ENCODE measurements around the gene LYRM7. TPM values are rescaled to one million over a fixed set of nuclear protein-coding genes. Genes with fewer than 3 reads are reported as not detected.

LYRM7 gene
- total RNA-seq, 1 experiment from 2014 or later, result 5.0 TPM

GRCh38 chr5:131198625-131199024, 27.9 kb downstream of the LYRM7 start:
- Histone ChIP-seq H3K27ac (ENCODE audit: low read length) (no peak overlapping the region), H3K9me2 (replicated peaks; ENCODE audit: low read length) (no peaks in the 10 kb centered on the region), H3K4me1 (ENCODE audit: insufficient read depth, low read length) (peaks cover 3% of the 10 kb centered on the region; the same call in 1 of the 2 replicates), H3K27me3 (ENCODE audit: low read length) (no peaks in the 10 kb centered on the region), H3K9me3 (ENCODE audit: low read length) (no peaks in the 10 kb centered on the region), H3K4me3 (ENCODE audit: low read length) (no peak overlapping the region), H3F3A (ENCODE audit: low read length, unreplicated experiment) (no peaks in the 10 kb centered on the region), H3K79me2 (ENCODE audit: low read length) (no peaks in the 10 kb centered on the region), H3K4me2 (ENCODE audit: low read length) (no peak overlapping the region), H2AFZ (ENCODE audit: low read length) (no peak overlapping the region), H4K20me1 (ENCODE audit: low read length) (no peaks in the 10 kb centered on the region), H3K36me3 (ENCODE audit: low read depth, low read length) (peaks cover 5% of the 10 kb centered on the region; the same call in 1 of the 2 replicates), H3K9ac (ENCODE audit: low read length) (no peak overlapping the region)
- ATAC-seq (no peak), DNase-seq (peak; percentile 40)
- POLR2A ChIA-PET (ENCODE audit: unreplicated experiment), result no interaction called here
- no TSS peak for BruUV-seq (replicated peaks)
- CTCF ChIA-PET, result no interaction called here
- intact Hi-C loops (cut with micrococcal nuclease), result no loop called here
- no peak for TF ChIP-seq CTCF (conservative IDR thresholded peaks at IDR 0.05; ENCODE audit: low read depth, low read length)
- TF ChIP-seq EZH2 (IDR thresholded peaks at IDR 0.05; ENCODE audit: low read length, unreplicated experiment), result no peak
- no peak for TF ChIP-seq EZH2phosphoT487 (IDR thresholded peaks at IDR 0.05; ENCODE audit: borderline replicate concordance, low read length)

GRCh38 chr5:131200560-131200959, 29.8 kb downstream of the LYRM7 start:
- Histone ChIP-seq H3K36me3 (ENCODE audit: low read depth, low read length) (peaks cover 5% of the 10 kb centered on the region; the same call in 1 of the 2 replicates), H2AFZ (ENCODE audit: low read length) (no peak overlapping the region), H3K79me2 (ENCODE audit: low read length) (no peaks in the 10 kb centered on the region), H3K4me2 (ENCODE audit: low read length) (no peak overlapping the region), H3K9me2 (replicated peaks; ENCODE audit: low read length) (no peaks in the 10 kb centered on the region), H3F3A (ENCODE audit: low read length, unreplicated experiment) (no peaks in the 10 kb centered on the region), H4K20me1 (ENCODE audit: low read length) (no peaks in the 10 kb centered on the region), H3K4me3 (ENCODE audit: low read length) (no peak overlapping the region), H3K9me3 (ENCODE audit: low read length) (no peaks in the 10 kb centered on the region), H3K27ac (ENCODE audit: low read length) (no peak overlapping the region), H3K9ac (ENCODE audit: low read length) (no peak overlapping the region), H3K27me3 (ENCODE audit: low read length) (no peaks in the 10 kb centered on the region), H3K4me1 (ENCODE audit: insufficient read depth, low read length) (peaks cover 3% of the 10 kb centered on the region; the same call in 1 of the 2 replicates)
- intact Hi-C loops (cut with micrococcal nuclease), result no loop called here
- ATAC-seq (no peak), DNase-seq (no peak)
- ChIA-PET CTCF (no interaction called here), POLR2A (ENCODE audit: unreplicated experiment) (no interaction called here)
- TF ChIP-seq EZH2phosphoT487 (IDR thresholded peaks at IDR 0.05; ENCODE audit: borderline replicate concordance, low read length) (no peak), CTCF (conservative IDR thresholded peaks at IDR 0.05; ENCODE audit: low read depth, low read length) (no peak), EZH2 (IDR thresholded peaks at IDR 0.05; ENCODE audit: low read length, unreplicated experiment) (no peak)
- no TSS peak for BruUV-seq (replicated peaks)

GRCh38 chr5:131204964-131205363, 34.2 kb downstream of the LYRM7 start:
- Histone ChIP-seq H4K20me1 (ENCODE audit: low read length) (no peaks in the 10 kb centered on the region), H3K9ac (ENCODE audit: low read length) (no peak overlapping the region), H3F3A (ENCODE audit: low read length, unreplicated experiment) (no peaks in the 10 kb centered on the region), H2AFZ (ENCODE audit: low read length) (no peak overlapping the region), H3K4me2 (ENCODE audit: low read length) (no peak overlapping the region), H3K4me1 (ENCODE audit: insufficient read depth, low read length) (no peaks in the 10 kb centered on the region), H3K36me3 (ENCODE audit: low read depth, low read length) (peaks cover 5% of the 10 kb centered on the region; the same call in 1 of the 2 replicates), H3K27ac (ENCODE audit: low read length) (no peak overlapping the region), H3K27me3 (ENCODE audit: low read length) (no peaks in the 10 kb centered on the region), H3K9me2 (replicated peaks; ENCODE audit: low read length) (no peaks in the 10 kb centered on the region), H3K9me3 (ENCODE audit: low read length) (no peaks in the 10 kb centered on the region), H3K4me3 (ENCODE audit: low read length) (no peak overlapping the region), H3K79me2 (ENCODE audit: low read length) (no peaks in the 10 kb centered on the region)
- intact Hi-C loops (cut with micrococcal nuclease), result no loop called here
- no TSS peak for BruUV-seq (replicated peaks)
- no peak for TF ChIP-seq EZH2 (IDR thresholded peaks at IDR 0.05; ENCODE audit: low read length, unreplicated experiment)
- no peak for TF ChIP-seq CTCF (conservative IDR thresholded peaks at IDR 0.05; ENCODE audit: low read depth, low read length)
- TF ChIP-seq EZH2phosphoT487 (IDR thresholded peaks at IDR 0.05; ENCODE audit: borderline replicate concordance, low read length), result no peak
- CTCF ChIA-PET, result no interaction called here
- DNase-seq (no peak), ATAC-seq (no peak)
- POLR2A ChIA-PET (ENCODE audit: unreplicated experiment), result no interaction called here

Measured in PC-3 (cell line).